Measurements from ENCODE around the gene CNTLN.

CNTLN gene

GRCh38 chr9:17135295-17136160 lies 688 bp downstream of the CNTLN start:
- peak; percentile 72 for DNase-seq (ENCODE audit: extremely low read depth, insufficient read length)
- Histone ChIP-seq H3K36me3 (ENCODE audit: control insufficient read depth, insufficient read depth, low read length) (no peaks in the 10 kb centered on the region), H3K4me3 (replicated peaks; ENCODE audit: low read depth, low read length) (peak overlapping the region; percentile 78), H3K27me3 (replicated peaks; ENCODE audit: control insufficient read depth, insufficient read depth, low read length) (no peaks in the 10 kb centered on the region)
- TF ChIP-seq, protein P1, sequence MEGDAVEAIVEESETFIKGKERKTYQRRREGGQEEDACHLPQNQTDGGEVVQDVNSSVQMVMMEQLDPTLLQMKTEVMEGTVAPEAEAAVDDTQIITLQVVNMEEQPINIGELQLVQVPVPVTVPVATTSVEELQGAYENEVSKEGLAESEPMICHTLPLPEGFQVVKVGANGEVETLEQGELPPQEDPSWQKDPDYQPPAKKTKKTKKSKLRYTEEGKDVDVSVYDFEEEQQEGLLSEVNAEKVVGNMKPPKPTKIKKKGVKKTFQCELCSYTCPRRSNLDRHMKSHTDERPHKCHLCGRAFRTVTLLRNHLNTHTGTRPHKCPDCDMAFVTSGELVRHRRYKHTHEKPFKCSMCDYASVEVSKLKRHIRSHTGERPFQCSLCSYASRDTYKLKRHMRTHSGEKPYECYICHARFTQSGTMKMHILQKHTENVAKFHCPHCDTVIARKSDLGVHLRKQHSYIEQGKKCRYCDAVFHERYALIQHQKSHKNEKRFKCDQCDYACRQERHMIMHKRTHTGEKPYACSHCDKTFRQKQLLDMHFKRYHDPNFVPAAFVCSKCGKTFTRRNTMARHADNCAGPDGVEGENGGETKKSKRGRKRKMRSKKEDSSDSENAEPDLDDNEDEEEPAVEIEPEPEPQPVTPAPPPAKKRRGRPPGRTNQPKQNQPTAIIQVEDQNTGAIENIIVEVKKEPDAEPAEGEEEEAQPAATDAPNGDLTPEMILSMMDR (IDR thresholded peaks at IDR 0.05; ENCODE audit: insufficient read depth, low read length, poor library complexity, severe bottlenecking) = no peak

DNA sequence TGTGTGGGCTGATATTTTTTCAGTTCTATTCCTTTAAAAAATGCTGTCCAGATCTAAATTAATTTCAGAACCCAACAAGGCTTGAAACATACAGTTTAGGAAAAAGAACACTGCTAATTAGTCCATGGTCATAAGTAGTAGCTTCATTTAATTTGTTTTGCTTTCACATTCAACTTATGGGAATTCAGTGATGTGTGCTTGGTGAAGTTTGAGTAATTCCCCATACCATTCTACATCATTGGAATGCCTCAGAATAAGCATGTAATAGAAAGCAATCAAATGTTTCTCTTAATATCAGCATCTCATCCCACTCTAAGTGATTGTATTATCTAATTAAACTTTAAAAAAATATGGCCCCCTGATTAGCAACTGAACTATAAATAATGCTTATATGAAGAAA lies 2.7 kb downstream of the CNTLN start:
- DNase-seq (ENCODE audit: extremely low read depth, insufficient read length) = no peak
- H3K4me3 ChIP-seq (replicated peaks; ENCODE audit: low read depth, low read length) = no peak overlapping the region
- no peaks in the 10 kb centered on the region for H3K27me3 ChIP-seq (replicated peaks; ENCODE audit: control insufficient read depth, insufficient read depth, low read length)
- no peaks in the 10 kb centered on the region for H3K36me3 ChIP-seq (ENCODE audit: control insufficient read depth, insufficient read depth, low read length)
- TF ChIP-seq, protein P1 (IDR thresholded peaks at IDR 0.05; ENCODE audit: insufficient read depth, low read length, poor library complexity, severe bottlenecking) = no peak

DNA sequence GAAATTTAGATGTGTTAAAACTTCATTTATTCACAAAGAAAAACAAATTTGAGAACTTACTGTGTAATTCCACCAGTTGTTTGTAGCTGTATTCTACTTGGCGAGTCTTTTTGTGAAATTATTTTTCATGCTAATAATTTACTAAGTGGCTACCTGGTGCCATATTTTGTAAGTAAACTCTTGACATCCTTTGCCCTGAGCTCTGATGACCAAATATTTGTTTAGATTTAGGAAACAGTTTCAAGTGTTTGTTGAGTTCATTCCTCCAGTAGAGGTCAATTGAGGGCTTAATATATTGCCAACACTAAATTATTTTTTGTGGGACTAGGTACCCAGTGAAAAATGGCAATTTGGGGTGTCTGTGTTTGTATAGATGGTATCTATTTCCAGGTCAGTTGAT lies 3.7 kb downstream of the CNTLN start:
- Histone ChIP-seq H3K36me3 (ENCODE audit: control insufficient read depth, insufficient read depth, low read length) (no peaks in the 10 kb centered on the region), H3K27me3 (replicated peaks; ENCODE audit: control insufficient read depth, insufficient read depth, low read length) (no peaks in the 10 kb centered on the region), H3K4me3 (replicated peaks; ENCODE audit: low read depth, low read length) (no peak overlapping the region)
- TF ChIP-seq, protein P1 (IDR thresholded peaks at IDR 0.05; ENCODE audit: insufficient read depth, low read length, poor library complexity, severe bottlenecking) = no peak
- no peak for DNase-seq (ENCODE audit: extremely low read depth, insufficient read length)

GRCh38 chr9:17140418-17140817 lies 5.6 kb downstream of the CNTLN start:
- TF ChIP-seq, protein P1 (IDR thresholded peaks at IDR 0.05; ENCODE audit: insufficient read depth, low read length, poor library complexity, severe bottlenecking) = no peak
- Histone ChIP-seq H3K4me3 (replicated peaks; ENCODE audit: low read depth, low read length) (no peak overlapping the region), H3K27me3 (replicated peaks; ENCODE audit: control insufficient read depth, insufficient read depth, low read length) (no peaks in the 10 kb centered on the region), H3K36me3 (ENCODE audit: control insufficient read depth, insufficient read depth, low read length) (no peaks in the 10 kb centered on the region)
- no peak for DNase-seq (ENCODE audit: extremely low read depth, insufficient read length)

- Histone ChIP-seq H3K36me3 (ENCODE audit: control insufficient read depth, insufficient read depth, low read length) (no peaks in the 10 kb centered on the region), H3K4me3 (replicated peaks; ENCODE audit: low read depth, low read length) (no peak overlapping the region), H3K27me3 (replicated peaks; ENCODE audit: control insufficient read depth, insufficient read depth, low read length) (no peaks in the 10 kb centered on the region)
- TF ChIP-seq, protein P1 (IDR thresholded peaks at IDR 0.05; ENCODE audit: insufficient read depth, low read length, poor library complexity, severe bottlenecking) = no peak
- DNase-seq (ENCODE audit: extremely low read depth, insufficient read length) = no peak
Observed at GRCh38 chr9:17148324-17148723, 13.5 kb downstream of the CNTLN start.

Data from GM06990 (cell line).